SK-N-SH (cell line): ENCODE results near the gene DLK2. TPM values are rescaled to one million over a fixed set of nuclear protein-coding genes. Genes with fewer than 3 reads are reported as not detected.

Experiments
- CTCF ChIA-PET: fragments of 300-600, 350-600 bp; formaldehyde crosslinking; extraction: SDS; loops from one replicate; lab custom pipeline; 2021; lab: Yijun Ruan, JAX
- POLR2A ChIA-PET: fragments of 350-600 bp; sonication (Branson Sonifier 250); formaldehyde crosslinking; extraction: SDS; loops from one replicate; lab custom pipeline; 2020; ENCODE audit warnings: antibody characterized with exemption, inconsistent platforms; lab: Yijun Ruan, JAX
- DNase-seq: peaks from one replicate; pipeline ENCODE4 v3.0.0; 2012
- H2AFZ ChIP-seq: fragments of 200-600 bp; sonication (generic); 2 replicates; pipeline ENCODE4 v1.8.1; 2016; ENCODE audit warnings: antibody characterized with exemption, mild to moderate bottlenecking, low read depth
- H3F3A ChIP-seq: fragments of 200-600 bp; sonication (generic); replicated peaks from 2 replicates; pipeline ENCODE3; 2016; ENCODE audit warnings: antibody characterized with exemption, mild to moderate bottlenecking; ENCODE audit not compliant: insufficient read depth
- H3K27ac ChIP-seq, 2 experiments: fragments of 200-500 bp in 1 of 2; fragments of 200-600 bp in 1 of 2; sonication (Bioruptor generic) in 1 of 2; sonication (generic), shearing (Covaris generic) in 1 of 2; 2 replicates each; pipeline versions ENCODE4 v1.5.1 to v1.6.1; 2014 to 2016; ENCODE audit warnings: low read depth in 2 of 2, inconsistent platforms in 1 of 2, low read length in 1 of 2, mild to moderate bottlenecking in 1 of 2, mixed read lengths in 1 of 2
- H3K27me3 ChIP-seq: fragments of 200-600 bp; sonication (generic), shearing (Covaris generic); 2 replicates; pipeline ENCODE4 v1.6.1; 2016; ENCODE audit warnings: mixed run types; ENCODE audit not compliant: insufficient read depth
- H3K36me3 ChIP-seq, 2 experiments: fragments of 200-500 bp in 1 of 2; fragments of 200-600 bp in 1 of 2; sonication (Bioruptor generic) in 1 of 2; sonication (generic) in 1 of 2; replicated peaks in 1 of 2; 2 replicates each; pipeline versions ENCODE3 to v1.5.1; 2014 to 2016; ENCODE audit warnings: low read length in 1 of 2, mild to moderate bottlenecking in 1 of 2; ENCODE audit not compliant: insufficient read depth in 2 of 2, control insufficient read depth in 1 of 2
- H3K4me1 ChIP-seq, 2 experiments: fragments of 200-500 bp in 1 of 2; fragments of 200-600 bp in 1 of 2; sonication (Bioruptor generic) in 1 of 2; sonication (generic), shearing (Covaris generic) in 1 of 2; 2 replicates each; pipeline versions ENCODE4 v1.5.1 to v1.6.1; 2014 to 2016; ENCODE audit warnings: low read depth in 1 of 2, low read length in 1 of 2, mixed run types in 1 of 2; ENCODE audit not compliant: insufficient read depth in 2 of 2, control insufficient read depth in 1 of 2
- H3K4me2 ChIP-seq: fragments of 200-600 bp; sonication (generic), shearing (Covaris generic); 2 replicates; pipeline ENCODE4 v1.6.1; 2017; ENCODE audit warnings: mixed run types
- H3K4me3 ChIP-seq, 2 experiments: fragments of 200-500 bp in 1 of 2; fragments of 200-600 bp in 1 of 2; sonication (Bioruptor generic) in 1 of 2; sonication (generic), shearing (Covaris generic) in 1 of 2; 2 replicates each; pipeline versions ENCODE4 v1.5.1 to v1.8.1; 2014 to 2016; ENCODE audit warnings: low read depth in 2 of 2, inconsistent platforms in 1 of 2, low read length in 1 of 2, mild to moderate bottlenecking in 1 of 2, mixed read lengths in 1 of 2, moderate library complexity in 1 of 2
- H3K79me2 ChIP-seq: fragments of 200-600 bp; sonication (generic); 2 replicates; pipeline ENCODE4 v1.8.1; 2017; ENCODE audit warnings: mild to moderate bottlenecking; ENCODE audit not compliant: insufficient read depth
- H3K9ac ChIP-seq: fragments of 200-600 bp; sonication (generic); 2 replicates; pipeline ENCODE4 v1.6.1; 2017; ENCODE audit warnings: mixed run types
- H3K9me2 ChIP-seq: fragments of 200-600 bp; sonication (generic); 2 replicates; pipeline ENCODE4 v1.6.1; 2017; ENCODE audit warnings: mixed run types
- H3K9me3 ChIP-seq: fragments of 200-600 bp; sonication (generic); 2 replicates; pipeline ENCODE4 v1.6.1; 2017; ENCODE audit warnings: mixed run types, mild to moderate bottlenecking, moderate library complexity
- H4K20me1 ChIP-seq: fragments of 200-600 bp; sonication (generic); 2 replicates; pipeline ENCODE4 v1.6.1; 2017; ENCODE audit warnings: mild to moderate bottlenecking, mixed run types; ENCODE audit not compliant: insufficient read depth
- CTCF ChIP-seq: fragments of 200-600 bp; sonication (generic); IDR thresholded peaks from 2 replicates; pipeline ENCODE4 v1.6.1; 2017; ENCODE audit warnings: antibody characterized with exemption, mild to moderate bottlenecking, moderate library complexity
- EP300 ChIP-seq, 2 experiments: IDR thresholded peaks; 2 replicates each; pipeline versions ENCODE4 v1.4.0 to v1.6.1; 2012; ENCODE audit warnings: borderline replicate concordance in 1 of 2, low read depth in 1 of 2, low read length in 1 of 2
- FOXJ3 ChIP-seq: sonication (generic); formaldehyde crosslinking; IDR thresholded peaks from 2 replicates; pipeline ENCODE4 v1.5.1; 2020; ENCODE audit warnings: mild to moderate bottlenecking, missing genetic modification reagents
- IRF3 ChIP-seq: fragments of 150-350 bp; IDR thresholded peaks from 2 replicates; pipeline ENCODE4 v1.6.1; 2016; ENCODE audit warnings: mild to moderate bottlenecking, low read depth, low read length
- MEF2A ChIP-seq: IDR thresholded peaks from 2 replicates; pipeline ENCODE4 v1.4.0; 2012; ENCODE audit warnings: low read depth, borderline replicate concordance
- MXI1 ChIP-seq: IDR thresholded peaks from 2 replicates; pipeline ENCODE4 v1.6.1; 2012; ENCODE audit warnings: mild to moderate bottlenecking, low read depth, low read length, improper control_type of control experiment
- NFIC ChIP-seq: IDR thresholded peaks from 2 replicates; pipeline ENCODE4 v1.4.0; 2012; ENCODE audit warnings: borderline replicate concordance
- RFX5 ChIP-seq: IDR thresholded peaks from 2 replicates; pipeline ENCODE4 v1.6.1; 2012; ENCODE audit warnings: mild to moderate bottlenecking, improper control_type of control experiment, low read length
- RXRA ChIP-seq: IDR thresholded peaks from 2 replicates; pipeline ENCODE4 v1.4.0; 2012; ENCODE audit warnings: low read depth, mild to moderate bottlenecking, borderline replicate concordance
- SIN3A ChIP-seq: IDR thresholded peaks from 2 replicates; pipeline ENCODE4 v1.6.1; 2012; ENCODE audit warnings: low read depth, mild to moderate bottlenecking, low read length, moderate library complexity, borderline replicate concordance
- TAF1 ChIP-seq: IDR thresholded peaks from 2 replicates; pipeline ENCODE4 v1.6.1; 2012; ENCODE audit warnings: low read depth, mild to moderate bottlenecking, low read length, moderate library complexity, borderline replicate concordance
- TEAD4 ChIP-seq: IDR thresholded peaks from 2 replicates; pipeline ENCODE4 v1.4.0; 2012; ENCODE audit warnings: mild to moderate bottlenecking, borderline replicate concordance; ENCODE audit not compliant: insufficient read depth
- WGBS: methylation state at CpG from one replicate; pipeline ENCODE4 v1.1.6; 2017; ENCODE audit warnings: low lambda C conversion rate; 5-methylcytosine and 5-hydroxymethylcytosine counted together
- polyA plus RNA-seq, 3 experiments: library from polyadenylated mRNA; depleted of rRNA; stranded (reverse); fragments of >200 nt; gene quantifications; 2 replicates each; pipeline ENCODE4 v1.2.3, GENCODE V29; 2012
- TF ChIP-seq, protein P1 (sequence below): IDR thresholded peaks from 2 replicates; pipeline ENCODE4 v1.4.0; 2012; ENCODE audit warnings: low read depth, borderline replicate concordance

The DLK2 gene
- polyA plus RNA-seq, 1 of the 3 experiments (the other 2 are of a cell fraction) = 3.9 TPM

DNA sequence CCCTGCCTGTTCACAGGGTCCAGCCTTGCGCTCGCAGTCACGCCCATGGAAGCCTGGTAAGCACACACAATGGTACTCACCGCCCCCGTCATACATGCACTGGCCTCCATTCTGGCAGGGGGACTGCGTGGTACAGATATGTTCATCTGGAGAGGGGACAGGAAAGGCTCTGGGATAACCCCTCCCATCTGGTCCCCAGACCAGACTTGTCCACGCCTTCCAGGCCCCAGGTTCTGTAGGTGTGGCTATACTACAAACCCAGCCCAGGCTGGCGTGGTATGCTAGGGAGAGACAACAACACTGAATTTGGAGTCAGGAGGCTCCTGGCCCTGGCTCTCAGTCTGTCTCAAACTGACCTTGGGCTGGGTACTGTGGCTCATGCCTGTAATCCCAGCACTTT is 3.4 kb downstream of the DLK2 start (continued):
- TF ChIP-seq, protein P1, sequence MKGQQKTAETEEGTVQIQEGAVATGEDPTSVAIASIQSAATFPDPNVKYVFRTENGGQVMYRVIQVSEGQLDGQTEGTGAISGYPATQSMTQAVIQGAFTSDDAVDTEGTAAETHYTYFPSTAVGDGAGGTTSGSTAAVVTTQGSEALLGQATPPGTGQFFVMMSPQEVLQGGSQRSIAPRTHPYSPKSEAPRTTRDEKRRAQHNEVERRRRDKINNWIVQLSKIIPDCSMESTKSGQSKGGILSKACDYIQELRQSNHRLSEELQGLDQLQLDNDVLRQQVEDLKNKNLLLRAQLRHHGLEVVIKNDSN = no peak
- TF ChIP-seq TEAD4 = no peak
- no peak for TF ChIP-seq MEF2A
- TF ChIP-seq, all 33 proteins: peak for 0

DNA sequence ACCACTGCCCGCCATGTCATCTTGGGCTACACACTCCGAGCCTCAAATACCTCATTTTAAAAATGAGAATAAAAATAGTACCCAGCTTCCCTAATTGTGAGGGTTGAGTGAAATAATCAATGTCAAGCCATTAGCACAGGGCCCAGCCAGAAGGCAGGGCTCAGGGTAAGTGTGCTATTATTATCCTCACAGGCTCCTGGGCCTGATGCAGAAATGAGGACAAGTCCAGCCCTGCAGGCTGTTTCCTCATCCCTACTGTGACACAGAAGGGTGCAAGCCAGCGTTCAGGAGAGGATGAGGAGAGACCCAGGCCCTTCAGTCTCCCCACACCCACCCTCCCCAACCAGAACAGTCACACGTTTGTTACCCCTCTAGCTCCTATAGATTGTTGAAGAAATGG is 4.0 kb downstream of the DLK2 start:
- no peaks in the 10 kb centered on the region for H4K20me1 ChIP-seq
- no peak overlapping the region for H2AFZ ChIP-seq
- no peaks in the 10 kb centered on the region for H3K9me3 ChIP-seq
- H3K9me2 ChIP-seq = no peaks in the 10 kb centered on the region
- no peak overlapping the region for H3K9ac ChIP-seq
- H3K4me3 ChIP-seq = no peak overlapping the region
- H3K79me2 ChIP-seq = no peaks in the 10 kb centered on the region
- H3K27me3 ChIP-seq = peaks cover 5% of the 10 kb centered on the region; the same call in 1 of the 2 replicates
- POLR2A ChIA-PET = interaction anchor here (0.5 kb wide), 1 partner anchor 16 kb away, joined by 3 read pairs; no protein-coding TSS in a partner anchor
- TF ChIP-seq MXI1 = no peak
- no peak for TF ChIP-seq MEF2A
- TF ChIP-seq SIN3A = no peak
- no peak for TF ChIP-seq NFIC
- no peak for TF ChIP-seq CTCF
- no peak for TF ChIP-seq RXRA
- TF ChIP-seq EP300 (IDR thresholded peaks at IDR 0.05; ENCODE audit: borderline replicate concordance in 1 of 2, low read depth in 1 of 2, low read length in 1 of 2) = no peak
- TF ChIP-seq RFX5 = no peak
- no peak for TF ChIP-seq TAF1
- TF ChIP-seq IRF3 = no peak
- no peak for TF ChIP-seq FOXJ3
- H3K4me2 ChIP-seq = no peak overlapping the region
- CTCF ChIA-PET = interaction anchor here (0.6 to 6.1 kb wide), 2 partner anchors 55 to 57 kb away, joined by 3 to 35 read pairs; no protein-coding TSS in a partner anchor
- WGBS = 76% methylated on average over 3 of the region's 4 CpGs
- peaks cover 11% of the 10 kb centered on the region for H3F3A ChIP-seq
- DNase-seq = no peak
- peaks cover 0 to 8% of the 10 kb centered on the region in 2 experiments; a peak in 1 of 4 replicates for H3K4me1 ChIP-seq
- H3K27ac ChIP-seq = no peak overlapping the region
- peaks cover 3 to 33% of the 10 kb centered on the region in 2 experiments for H3K36me3 ChIP-seq
